Liver (tissue), 9 donors: ENCODE measurements around the gene TMC2. TPM values are rescaled to one million over a fixed set of nuclear protein-coding genes. Genes with fewer than 3 reads are reported as not detected.

ENCODE experiments used
- DNase-seq: peaks from one replicate; pipeline ENCODE4 v3.0.0-alpha.2; 2017; ENCODE audit warnings: low spot score
- H3K27ac ChIP-seq, 2 donors: one replicate each; pipeline ENCODE4 v1.7.0; 2013; ENCODE audit warnings: inconsistent platforms in 2 of 2, low read length in 2 of 2, control low read depth in 1 of 2, low read depth in 1 of 2, mild to moderate bottlenecking in 1 of 2
- H3K27me3 ChIP-seq, 4 donors: one replicate each; pipeline versions ENCODE4 v1.6.1 to v1.7.0; 2013; ENCODE audit warnings: low read length in 3 of 4, inconsistent platforms in 1 of 4, mild to moderate bottlenecking in 1 of 4, moderate library complexity in 1 of 4; ENCODE audit not compliant: control insufficient read depth in 4 of 4, insufficient read depth in 4 of 4
- H3K36me3 ChIP-seq, 4 donors: one replicate each; pipeline versions ENCODE4 v1.6.1 to v1.7.0; 2013; ENCODE audit warnings: low read length in 3 of 4, mild to moderate bottlenecking in 3 of 4, low read depth in 1 of 4, moderate library complexity in 1 of 4; ENCODE audit not compliant: control insufficient read depth in 4 of 4, insufficient read depth in 3 of 4
- H3K4me1 ChIP-seq, 4 donors: one replicate each; pipeline versions ENCODE4 v1.6.1 to v1.7.0; 2013; ENCODE audit warnings: low read length in 3 of 4, mild to moderate bottlenecking in 3 of 4, moderate library complexity in 1 of 4; ENCODE audit not compliant: control insufficient read depth in 4 of 4, insufficient read depth in 4 of 4
- H3K4me3 ChIP-seq, 3 donors: one replicate each; pipeline versions ENCODE4 v1.6.1 to v1.7.0; 2013; ENCODE audit warnings: low read length in 3 of 3, control low read depth in 1 of 3, low read depth in 1 of 3, mild to moderate bottlenecking in 1 of 3
- H3K9ac ChIP-seq, 2 donors: one replicate each; pipeline ENCODE4 v1.7.0; 2013; ENCODE audit warnings: low read length in 2 of 2, mild to moderate bottlenecking in 2 of 2, moderate library complexity in 2 of 2, control low read depth in 1 of 2, low read depth in 1 of 2
- H3K9me3 ChIP-seq, 4 donors: one replicate each; pipeline versions ENCODE4 v1.6.1 to v1.7.0; 2013; ENCODE audit warnings: low read length in 3 of 4; ENCODE audit not compliant: control insufficient read depth in 4 of 4
- ATF3 ChIP-seq: IDR thresholded peaks from 2 replicates; pipeline ENCODE4 v1.6.1; 2016; ENCODE audit warnings: antibody characterized with exemption
- CTCF ChIP-seq: fragments of 150-350 bp; IDR thresholded peaks from 2 replicates; pipeline ENCODE4 v1.5.1; 2017; ENCODE audit warnings: improper control_type of control experiment, low read depth, low read length; ENCODE audit not compliant: missing input control
- EGR1 ChIP-seq, 2 donors: IDR thresholded peaks; 2 replicates each; pipeline ENCODE4 v1.6.1; 2016 to 2018; ENCODE audit warnings: antibody characterized with exemption in 2 of 2, low read depth in 2 of 2
- FOXA1 ChIP-seq: IDR thresholded peaks from 2 replicates; pipeline ENCODE4 v1.6.1; 2016; ENCODE audit warnings: antibody characterized with exemption
- FOXA2 ChIP-seq: IDR thresholded peaks from 2 replicates; pipeline ENCODE4 v1.6.1; 2016; ENCODE audit warnings: antibody characterized with exemption
- GABPA ChIP-seq, 2 donors: IDR thresholded peaks in 1 of 2; conservative IDR thresholded peaks in 1 of 2; 2 replicates each; pipeline ENCODE4 v1.6.1; 2016; ENCODE audit warnings: antibody characterized with exemption in 2 of 2, mild to moderate bottlenecking in 1 of 2, moderate library complexity in 1 of 2
- HNF4A ChIP-seq, 2 donors: conservative IDR thresholded peaks; 2 replicates each; pipeline ENCODE4 v1.6.1; 2016; ENCODE audit warnings: antibody characterized with exemption in 2 of 2, mild to moderate bottlenecking in 2 of 2
- HNF4G ChIP-seq: IDR thresholded peaks from 2 replicates; pipeline ENCODE4 v1.6.1; 2016; ENCODE audit warnings: antibody characterized with exemption
- JUND ChIP-seq, 2 donors: IDR thresholded peaks; 2 replicates each; pipeline ENCODE4 v1.6.1; 2016; ENCODE audit warnings: antibody characterized with exemption in 2 of 2
- NR2F2 ChIP-seq: IDR thresholded peaks from 2 replicates; pipeline ENCODE4 v1.6.1; 2016; ENCODE audit warnings: antibody characterized with exemption
- RAD21 ChIP-seq, 2 donors: IDR thresholded peaks; 2 replicates each; pipeline ENCODE4 v1.6.1; 2016; ENCODE audit warnings: antibody characterized with exemption in 2 of 2, mild to moderate bottlenecking in 2 of 2
- RXRA ChIP-seq, 2 donors: IDR thresholded peaks; 2 replicates each; pipeline ENCODE4 v1.6.1; 2017 to 2018; ENCODE audit warnings: antibody characterized with exemption in 2 of 2, mild to moderate bottlenecking in 1 of 2
- SP1 ChIP-seq: IDR thresholded peaks from 2 replicates; pipeline ENCODE4 v1.6.1; 2018; ENCODE audit warnings: antibody characterized with exemption, mild to moderate bottlenecking
- TAF1 ChIP-seq: conservative IDR thresholded peaks from 2 replicates; pipeline ENCODE4 v1.6.1; 2016; ENCODE audit warnings: antibody characterized with exemption, mild to moderate bottlenecking
- YY1 ChIP-seq: IDR thresholded peaks from 2 replicates; pipeline ENCODE4 v1.6.1; 2016; ENCODE audit warnings: antibody characterized with exemption, mild to moderate bottlenecking
- ZBTB33 ChIP-seq: IDR thresholded peaks from 2 replicates; pipeline ENCODE4 v1.6.1; 2016; ENCODE audit warnings: antibody characterized with exemption
- WGBS: extraction: QIAGEN DNeasy Blood & Tissue Kit; methylation state at CpG from one replicate; pipeline ENCODE4 v1.1.7; 2013; 5-methylcytosine and 5-hydroxymethylcytosine counted together
- polyA plus RNA-seq, 2 donors: library from polyadenylated mRNA; stranded (reverse) in 1 of 2; unstranded in 1 of 2; fragments of 200-250 nt in 1 of 2; fragments of >200 nt in 1 of 2; fragmentation: Nextera tagmentation in 1 of 2; extraction: Ambion mirVana in 1 of 2; gene quantifications; one replicate each; pipeline versions ENCODE4 v1.2.1 to v1.2.3, GENCODE V29; 2013 to 2015
- total RNA-seq, 2 donors: library from RNA; depleted of rRNA; stranded (reverse); fragments of >200 nt; gene quantifications; one replicate each; pipeline ENCODE4 v1.2.3, GENCODE V29; 2014
- TF ChIP-seq, protein P1 (sequence below): IDR thresholded peaks from 2 replicates; pipeline ENCODE4 v1.6.1; 2016; ENCODE audit warnings: antibody characterized with exemption, mild to moderate bottlenecking
- TF ChIP-seq, protein P2 (sequence below): IDR thresholded peaks from 2 replicates; pipeline ENCODE4 v1.6.1; 2016; ENCODE audit warnings: antibody characterized with exemption
- donor health status: healthy.
- donor health status: healthy.
- donor health status: healthy.
- donor health status: healthy.
- donor health status: healthy.

Gene TMC2
- total and polyA plus RNA-seq, 4 donors: not detected

GRCh38 chr20:2659547-2659946 lies 123.2 kb downstream of the TMC2 start:
- Histone ChIP-seq H3K27ac (no peak overlapping the region), H3K4me1 (peaks cover 1 to 15% (median 12%) of the 10 kb centered on the region in 4 donors), H3K9me3 (no peaks in the 10 kb centered on the region), H3K4me3 (no peak overlapping the region), H3K27me3 (no peaks in the 10 kb centered on the region), H3K9ac (no peak overlapping the region), H3K36me3 (peaks cover 20 to 75% (median 60%) of the 10 kb centered on the region in 4 donors)
- DNase-seq: no peak
- TF ChIP-seq CTCF: no peak
- TF ChIP-seq, protein P1, sequence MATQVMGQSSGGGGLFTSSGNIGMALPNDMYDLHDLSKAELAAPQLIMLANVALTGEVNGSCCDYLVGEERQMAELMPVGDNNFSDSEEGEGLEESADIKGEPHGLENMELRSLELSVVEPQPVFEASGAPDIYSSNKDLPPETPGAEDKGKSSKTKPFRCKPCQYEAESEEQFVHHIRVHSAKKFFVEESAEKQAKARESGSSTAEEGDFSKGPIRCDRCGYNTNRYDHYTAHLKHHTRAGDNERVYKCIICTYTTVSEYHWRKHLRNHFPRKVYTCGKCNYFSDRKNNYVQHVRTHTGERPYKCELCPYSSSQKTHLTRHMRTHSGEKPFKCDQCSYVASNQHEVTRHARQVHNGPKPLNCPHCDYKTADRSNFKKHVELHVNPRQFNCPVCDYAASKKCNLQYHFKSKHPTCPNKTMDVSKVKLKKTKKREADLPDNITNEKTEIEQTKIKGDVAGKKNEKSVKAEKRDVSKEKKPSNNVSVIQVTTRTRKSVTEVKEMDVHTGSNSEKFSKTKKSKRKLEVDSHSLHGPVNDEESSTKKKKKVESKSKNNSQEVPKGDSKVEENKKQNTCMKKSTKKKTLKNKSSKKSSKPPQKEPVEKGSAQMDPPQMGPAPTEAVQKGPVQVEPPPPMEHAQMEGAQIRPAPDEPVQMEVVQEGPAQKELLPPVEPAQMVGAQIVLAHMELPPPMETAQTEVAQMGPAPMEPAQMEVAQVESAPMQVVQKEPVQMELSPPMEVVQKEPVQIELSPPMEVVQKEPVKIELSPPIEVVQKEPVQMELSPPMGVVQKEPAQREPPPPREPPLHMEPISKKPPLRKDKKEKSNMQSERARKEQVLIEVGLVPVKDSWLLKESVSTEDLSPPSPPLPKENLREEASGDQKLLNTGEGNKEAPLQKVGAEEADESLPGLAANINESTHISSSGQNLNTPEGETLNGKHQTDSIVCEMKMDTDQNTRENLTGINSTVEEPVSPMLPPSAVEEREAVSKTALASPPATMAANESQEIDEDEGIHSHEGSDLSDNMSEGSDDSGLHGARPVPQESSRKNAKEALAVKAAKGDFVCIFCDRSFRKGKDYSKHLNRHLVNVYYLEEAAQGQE: no peak
- TF ChIP-seq TAF1: no peak
- TF ChIP-seq, protein P2, sequence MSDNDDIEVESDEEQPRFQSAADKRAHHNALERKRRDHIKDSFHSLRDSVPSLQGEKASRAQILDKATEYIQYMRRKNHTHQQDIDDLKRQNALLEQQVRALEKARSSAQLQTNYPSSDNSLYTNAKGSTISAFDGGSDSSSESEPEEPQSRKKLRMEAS: no peak
- TF ChIP-seq NR2F2: no peak
- TF ChIP-seq RXRA (IDR thresholded peaks at IDR 0.05): no peak
- no peak for TF ChIP-seq EGR1 (IDR thresholded peaks at IDR 0.05; ENCODE audit: low read depth in 2 of 2)
- TF ChIP-seq SP1: no peak
- no peak for TF ChIP-seq FOXA2
- TF ChIP-seq HNF4G: no peak
- no peak for TF ChIP-seq RAD21 (IDR thresholded peaks at IDR 0.05)
- no peak for TF ChIP-seq ATF3
- TF ChIP-seq FOXA1: no peak
- WGBS: 95% methylated on average over 10 of the region's 10 CpGs

DNA sequence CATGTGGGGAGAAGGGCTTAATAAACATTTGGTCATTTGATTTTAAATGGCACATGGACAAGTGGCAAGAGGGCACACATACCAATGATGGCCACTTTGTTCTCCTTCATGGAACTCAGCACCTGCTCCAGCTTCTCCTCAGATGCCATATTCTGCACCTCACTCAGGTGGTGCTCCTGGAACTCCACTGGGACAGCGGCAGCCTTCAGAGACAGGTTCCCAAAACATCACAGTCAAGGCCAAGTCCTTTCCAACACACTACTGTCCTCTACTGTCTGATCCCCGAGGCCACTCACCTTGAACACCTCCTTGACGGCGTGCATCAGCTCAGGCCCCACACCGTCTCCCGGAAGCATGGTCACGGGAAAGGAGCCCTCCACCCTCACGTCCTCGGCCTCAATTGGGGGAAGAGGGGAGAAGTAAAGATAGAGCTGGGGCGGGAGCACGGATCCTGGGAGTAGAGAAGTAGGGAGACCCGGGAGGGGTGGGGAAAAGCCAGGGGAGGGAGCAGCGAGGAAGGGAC lies 127.1 kb downstream of the TMC2 start:
- Histone ChIP-seq H3K9me3 (no peaks in the 10 kb centered on the region), H3K9ac (peak overlapping the region; percentile 98 to 99), H3K4me3 (peak overlapping the region; percentile 79 to 100 (median 98)), H3K4me1 (peaks cover 1 to 14% (median 13%) of the 10 kb centered on the region in 4 donors), H3K27ac (peak overlapping the region; percentile 86 to 98), H3K36me3 (peaks cover 5 to 37% (median 26%) of the 10 kb centered on the region in 4 donors), H3K27me3 (no peaks in the 10 kb centered on the region)
- TF ChIP-seq FOXA1 (no peak), YY1 (no peak), EGR1 (IDR thresholded peaks at IDR 0.05; ENCODE audit: low read depth in 2 of 2) (no peak), GABPA (IDR thresholded peaks at IDR 0.05 in 1 of 2, conservative IDR thresholded peaks at IDR 0.05 in 1 of 2) (no peak), ATF3 (no peak), JUND (IDR thresholded peaks at IDR 0.05) (no peak), RXRA (IDR thresholded peaks at IDR 0.05) (no peak), RAD21 (IDR thresholded peaks at IDR 0.05) (no peak), HNF4A (conservative IDR thresholded peaks at IDR 0.05) (no peak), SP1 (no peak), NR2F2 (no peak), CTCF (no peak), ZBTB33 (no peak)
- TF ChIP-seq, protein P2: no peak
- WGBS: 9% methylated on average over 13 of the region's 13 CpGs
- no peak for DNase-seq
